Stomach (tissue), 4 donors: ENCODE results near the gene TNFRSF21.

Experiments used
- CTCF ChIP-seq, 7 experiments: fragments of 450-650 bp in 4 of 7; fragments of 200-600 bp in 3 of 7; sonication (generic) in 3 of 7; IDR thresholded peaks; one replicate each; pipeline ENCODE4 v1.5.1; 2016 to 2019; ENCODE audit warnings: antibody characterized with exemption in 7 of 7, control low read depth in 2 of 7, mild to moderate bottlenecking in 1 of 7
- EP300 ChIP-seq: sonication (generic); formaldehyde crosslinking; IDR thresholded peaks from one replicate; pipeline ENCODE4 v1.6.1; 2017; ENCODE audit warnings: antibody characterized with exemption
- POLR2A ChIP-seq, 4 donors: fragments of 450-650 bp; IDR thresholded peaks; one replicate each; pipeline ENCODE4 v1.6.1; 2016; ENCODE audit warnings: antibody characterized with exemption in 4 of 4, control low read depth in 2 of 4, mild to moderate bottlenecking in 1 of 4, moderate library complexity in 1 of 4
- POLR2AphosphoS5 ChIP-seq, 3 donors: sonication (generic); formaldehyde crosslinking; IDR thresholded peaks; one replicate each; pipeline ENCODE4 v1.6.1; 2016; ENCODE audit warnings: antibody characterized with exemption in 3 of 3

GRCh38 chr6:47348316-47348863, 38.7 kb upstream of the TNFRSF21 start:
- TF ChIP-seq CTCF (IDR thresholded peaks at IDR 0.05) (no peak), POLR2A (IDR thresholded peaks at IDR 0.05) (no peak), POLR2AphosphoS5 (IDR thresholded peaks at IDR 0.05) (peak in 2 of 3 donors; percentile 27 to 51), EP300 (no peak)
